HG03196 (cell line): ENCODE data around the gene ZFYVE19.

Source experiments
- ATAC-seq: cut with Tn5 transposase; IDR thresholded peaks from one replicate; pipeline ENCODE4 v1.9.1; 2021; ENCODE audit not compliant: unreplicated experiment

The ZFYVE19 gene

GRCh38 chr15:40812721-40813425, 6.0 kb downstream of the ZFYVE19 start:
- no peak for ATAC-seq

GRCh38 chr15:40815042-40815698, 8.3 kb downstream of the ZFYVE19 start:
- no peak for ATAC-seq

GRCh38 chr15:40819048-40819447, 12.2 kb downstream of the ZFYVE19 start:
- ATAC-seq = no peak

GRCh38 chr15:40821195-40821594, 14.3 kb downstream of the ZFYVE19 start:
- no peak for ATAC-seq

- ATAC-seq = no peak
These were observed 16.9 kb downstream of the ZFYVE19 start for GRCh38 chr15:40823572-40824343.

- ATAC-seq = no peak
These were observed 19.0 kb downstream of the ZFYVE19 start for GRCh38 chr15:40825661-40826422.

GRCh38 chr15:40826423-40827075, 19.7 kb downstream of the ZFYVE19 start:
- no peak for ATAC-seq

GRCh38 chr15:40828447-40829036, 21.7 kb downstream of the ZFYVE19 start, which contains the start of gene PPP1R14D:
PPP1R14D (minus strand) TSS chr15:40828708; CDS start chr15:40828641, 67 bp downstream.
- no peak for ATAC-seq

- no peak for ATAC-seq
These were observed 22.2 kb downstream of the ZFYVE19 start for GRCh38 chr15:40829115-40829514.

- ATAC-seq = no peak
These were observed 24.0 kb downstream of the ZFYVE19 start for GRCh38 chr15:40830884-40831283.

- ATAC-seq = no peak
These were observed 25.0 kb downstream of the ZFYVE19 start for GRCh38 chr15:40831861-40832260.

GRCh38 chr15:40832903-40833302, 26.0 kb downstream of the ZFYVE19 start:
- no peak for ATAC-seq

- no peak for ATAC-seq
These were observed 29.1 kb downstream of the ZFYVE19 start for GRCh38 chr15:40836020-40836419.

GRCh38 chr15:40838756-40839155, 31.9 kb downstream of the ZFYVE19 start:
- ATAC-seq = no peak

- ATAC-seq = no peak
These were observed 34.9 kb downstream of the ZFYVE19 start for GRCh38 chr15:40841741-40842140.

- ATAC-seq = no peak
These were observed 36.5 kb downstream of the ZFYVE19 start for GRCh38 chr15:40843261-40843884.

- no peak for ATAC-seq
These were observed 37.2 kb downstream of the ZFYVE19 start, which contains the start of gene SPINT1 for GRCh38 chr15:40843885-40844695. SPINT1 (plus strand) TSS chr15:40844048; CDS start chr15:40844555, 507 bp downstream.

GRCh38 chr15:40844696-40845030, 37.8 kb downstream of the ZFYVE19 start:
- no peak for ATAC-seq

GRCh38 chr15:40845036-40845435, 38.1 kb downstream of the ZFYVE19 start:
- no peak for ATAC-seq
